DND-41 (cell line): ENCODE measurements around the gene WEE1.

ENCODE experiments used
- ATAC-seq: fragments of 200-7000 bp; cut with Tn5 transposase; 3 replicates; pipeline ENCODE4 v1.9.1; 2021; ENCODE audit warnings: low read depth; ENCODE audit not compliant: insufficient read depth
- DNase-seq: peaks from one replicate; pipeline ENCODE4 v3.0.0-alpha.2; 2020
- H2AFZ ChIP-seq: 2 replicates; pipeline ENCODE4 v1.6.0; 2012; ENCODE audit warnings: low read depth, low read length
- H3K27ac ChIP-seq: 2 replicates; pipeline ENCODE4 v1.5.1; 2012; ENCODE audit warnings: low read length, inconsistent platforms
- H3K27me3 ChIP-seq: fragments of 200-600 bp; sonication (generic); 2 replicates; pipeline ENCODE4 v1.6.0; 2012; ENCODE audit warnings: low read length, mild to moderate bottlenecking, inconsistent platforms; ENCODE audit not compliant: insufficient read depth, poor library complexity
- H3K36me3 ChIP-seq: 2 replicates; pipeline ENCODE4 v1.5.1; 2012; ENCODE audit warnings: low read length, inconsistent platforms; ENCODE audit not compliant: insufficient read depth
- H3K4me1 ChIP-seq: 2 replicates; pipeline ENCODE4 v1.5.1; 2012; ENCODE audit warnings: mild to moderate bottlenecking, low read length; ENCODE audit not compliant: insufficient read depth
- H3K4me2 ChIP-seq: 2 replicates; pipeline ENCODE4 v1.6.0; 2012; ENCODE audit warnings: mild to moderate bottlenecking, moderate library complexity, low read length, inconsistent platforms; ENCODE audit not compliant: insufficient read depth
- H3K4me3 ChIP-seq, 2 experiments: fragments of 200-600 bp in 1 of 2; shearing (Covaris generic) in 1 of 2; 2 replicates each; pipeline ENCODE4 v1.5.1; 2012 to 2016; ENCODE audit warnings: inconsistent platforms in 2 of 2, low read length in 2 of 2, mild to moderate bottlenecking in 2 of 2, low read depth in 1 of 2, moderate library complexity in 1 of 2
- H3K79me2 ChIP-seq: 2 replicates; pipeline ENCODE4 v1.6.0; 2012; ENCODE audit warnings: low read length, inconsistent platforms; ENCODE audit not compliant: insufficient read depth
- H3K9ac ChIP-seq: 2 replicates; pipeline ENCODE4 v1.6.0; 2012; ENCODE audit warnings: low read depth, mild to moderate bottlenecking, inconsistent platforms, low read length, moderate library complexity
- H3K9me3 ChIP-seq: 2 replicates; pipeline ENCODE4 v1.5.1; 2012; ENCODE audit warnings: low read length, moderate library complexity, mild to moderate bottlenecking, inconsistent platforms; ENCODE audit not compliant: insufficient read depth, severe bottlenecking
- H4K20me1 ChIP-seq: 2 replicates; pipeline ENCODE4 v1.6.0; 2012; ENCODE audit warnings: low read length; ENCODE audit not compliant: insufficient read depth
- EZH2 ChIP-seq: IDR thresholded peaks from 3 replicates; pipeline ENCODE4 v1.6.1; 2012; ENCODE audit warnings: borderline replicate concordance, low read depth, mild to moderate bottlenecking, moderate library complexity, low read length, inconsistent platforms; ENCODE audit not compliant: severe bottlenecking
- TF ChIP-seq, protein P1 (sequence below): IDR thresholded peaks from 2 replicates; pipeline ENCODE4 v1.5.1; 2012; ENCODE audit warnings: borderline replicate concordance, low read length, moderate library complexity, mild to moderate bottlenecking; ENCODE audit not compliant: poor library complexity, severe bottlenecking; ENCODE audit errors: extremely low read depth

The WEE1 gene

DNA sequence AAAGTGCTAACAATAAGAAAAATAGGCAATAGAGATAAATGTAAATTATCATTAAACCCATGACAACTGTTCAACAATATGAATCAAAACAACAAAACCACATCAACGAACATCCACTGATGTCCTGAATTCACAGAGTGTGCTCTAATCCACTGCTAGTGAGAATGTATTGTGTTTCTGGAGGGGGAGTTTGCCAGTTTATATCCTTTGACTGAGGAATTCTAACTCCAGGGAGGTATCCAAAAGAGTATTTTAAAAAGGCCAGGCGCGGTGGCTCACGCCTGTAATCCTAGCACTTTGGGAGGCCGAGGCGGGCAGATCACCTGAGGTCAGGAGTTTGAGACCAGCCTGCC lies 1.7 kb upstream of the WEE1 start:
- no peak overlapping the region for H2AFZ ChIP-seq
- peaks cover 22% of the 10 kb centered on the region for H3K4me1 ChIP-seq
- H3K4me3 ChIP-seq, result no peak overlapping the region
- TF ChIP-seq, protein P1, sequence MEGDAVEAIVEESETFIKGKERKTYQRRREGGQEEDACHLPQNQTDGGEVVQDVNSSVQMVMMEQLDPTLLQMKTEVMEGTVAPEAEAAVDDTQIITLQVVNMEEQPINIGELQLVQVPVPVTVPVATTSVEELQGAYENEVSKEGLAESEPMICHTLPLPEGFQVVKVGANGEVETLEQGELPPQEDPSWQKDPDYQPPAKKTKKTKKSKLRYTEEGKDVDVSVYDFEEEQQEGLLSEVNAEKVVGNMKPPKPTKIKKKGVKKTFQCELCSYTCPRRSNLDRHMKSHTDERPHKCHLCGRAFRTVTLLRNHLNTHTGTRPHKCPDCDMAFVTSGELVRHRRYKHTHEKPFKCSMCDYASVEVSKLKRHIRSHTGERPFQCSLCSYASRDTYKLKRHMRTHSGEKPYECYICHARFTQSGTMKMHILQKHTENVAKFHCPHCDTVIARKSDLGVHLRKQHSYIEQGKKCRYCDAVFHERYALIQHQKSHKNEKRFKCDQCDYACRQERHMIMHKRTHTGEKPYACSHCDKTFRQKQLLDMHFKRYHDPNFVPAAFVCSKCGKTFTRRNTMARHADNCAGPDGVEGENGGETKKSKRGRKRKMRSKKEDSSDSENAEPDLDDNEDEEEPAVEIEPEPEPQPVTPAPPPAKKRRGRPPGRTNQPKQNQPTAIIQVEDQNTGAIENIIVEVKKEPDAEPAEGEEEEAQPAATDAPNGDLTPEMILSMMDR, result no peak
- TF ChIP-seq EZH2, result no peak
- H3K9ac ChIP-seq, result no peak overlapping the region
- H3K79me2 ChIP-seq, result peaks cover 33% of the 10 kb centered on the region
- H3K9me3 ChIP-seq, result no peaks in the 10 kb centered on the region
- no peak overlapping the region for H3K27ac ChIP-seq
- DNase-seq (no peak), ATAC-seq (no peak)
- peaks cover 24% of the 10 kb centered on the region for H3K36me3 ChIP-seq
- peaks cover 23% of the 10 kb centered on the region for H4K20me1 ChIP-seq
- H3K4me2 ChIP-seq, result no peak overlapping the region; the same call in 1 of the 2 replicates
- H3K27me3 ChIP-seq, result no peaks in the 10 kb centered on the region

DNA sequence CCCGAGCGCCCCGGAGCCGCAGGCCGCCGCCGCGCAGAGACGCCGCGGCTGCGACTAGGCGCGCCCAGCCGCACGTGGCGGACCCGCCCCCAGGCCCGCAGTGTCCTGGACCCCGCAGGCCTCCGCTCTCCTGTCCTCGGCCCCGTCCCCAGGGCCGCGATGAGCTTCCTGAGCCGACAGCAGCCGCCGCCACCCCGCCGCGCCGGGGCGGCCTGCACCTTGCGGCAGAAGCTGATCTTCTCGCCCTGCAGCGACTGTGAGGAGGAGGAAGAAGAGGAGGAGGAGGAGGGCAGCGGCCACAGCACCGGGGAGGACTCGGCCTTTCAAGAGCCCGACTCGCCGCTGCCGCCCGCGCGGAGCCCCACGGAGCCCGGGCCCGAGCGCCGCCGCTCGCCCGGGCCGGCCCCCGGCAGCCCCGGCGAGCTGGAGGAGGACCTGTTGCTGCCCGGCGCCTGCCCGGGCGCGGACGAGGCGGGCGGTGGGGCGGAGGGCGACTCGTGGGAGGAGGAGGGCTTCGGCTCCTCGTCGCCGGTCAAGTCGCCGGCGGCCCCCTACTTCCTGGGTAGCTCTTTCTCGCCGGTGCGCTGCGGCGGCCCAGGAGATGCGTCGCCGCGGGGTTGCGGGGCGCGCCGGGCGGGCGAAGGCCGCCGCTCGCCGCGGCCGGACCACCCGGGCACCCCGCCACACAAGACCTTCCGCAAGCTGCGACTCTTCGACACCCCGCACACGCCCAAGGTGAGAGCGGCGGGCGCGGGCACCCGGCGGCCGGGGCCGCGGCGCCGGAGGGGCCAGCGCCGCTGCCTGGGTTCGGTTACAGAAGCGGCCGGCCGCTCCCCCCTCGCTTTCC lies 528 bp downstream of the WEE1 start:
- Histone ChIP-seq H3K4me2 (peak overlapping the region; percentile 77), H3K9me3 (no peaks in the 10 kb centered on the region), H3K27ac (peak overlapping the region; percentile 91), H3K27me3 (no peaks in the 10 kb centered on the region), H3K36me3 (peaks cover 45% of the 10 kb centered on the region), H3K4me1 (peaks cover 42% of the 10 kb centered on the region), H3K9ac (peak overlapping the region; percentile 92), H3K79me2 (peaks cover 54% of the 10 kb centered on the region), H4K20me1 (peaks cover 41% of the 10 kb centered on the region), H2AFZ (peak overlapping the region; percentile 62), H3K4me3 (peak overlapping the region; percentile 41 to 88; a peak in 3 of 4 replicates)
- DNase-seq (no peak), ATAC-seq (peak; percentile 1; the same call in 2 of the 3 replicates)
- TF ChIP-seq, protein P1, result no peak
- no peak for TF ChIP-seq EZH2

DNA sequence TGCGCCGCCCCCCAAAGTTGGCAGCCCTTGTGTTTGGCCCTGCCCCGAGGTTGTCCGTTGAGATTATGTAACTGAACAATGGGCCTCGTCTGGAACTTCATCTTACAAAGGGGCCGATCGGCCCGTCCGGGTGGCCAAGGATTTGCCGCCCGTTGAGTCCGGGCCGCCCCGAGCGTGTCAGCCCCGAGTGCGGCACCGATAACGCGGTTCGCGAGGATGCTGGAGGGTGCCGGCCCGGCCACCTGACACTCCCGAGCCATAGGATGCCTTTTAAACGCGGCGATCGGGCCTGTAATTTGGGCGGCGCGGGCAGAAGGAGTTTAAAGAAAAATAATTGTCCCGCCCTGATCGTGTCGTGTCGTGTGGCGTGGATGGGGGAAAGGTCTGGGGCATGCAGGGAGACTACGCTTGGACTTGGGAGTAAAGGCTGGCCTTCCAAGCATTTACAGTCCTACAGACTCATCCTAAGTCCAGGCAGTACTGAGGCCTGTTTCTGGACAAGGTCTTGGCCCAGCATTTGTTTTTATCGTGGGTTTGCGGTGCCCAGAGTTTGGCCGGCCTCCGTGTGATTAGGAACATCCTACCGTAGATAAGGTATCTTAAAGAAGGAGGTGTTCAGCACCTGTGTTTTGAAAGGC lies 1.3 kb downstream of the WEE1 start:
- H3K9me3 ChIP-seq, result no peaks in the 10 kb centered on the region

More for the DNA sequence above, 1.3 kb downstream of the WEE1 start:
- ATAC-seq (no peak), DNase-seq (peak; percentile 22)
- peaks cover 48% of the 10 kb centered on the region for H3K4me1 ChIP-seq
- TF ChIP-seq EZH2, result no peak
- TF ChIP-seq, protein P1, result no peak
- peaks cover 62% of the 10 kb centered on the region for H3K79me2 ChIP-seq
- peak overlapping the region; percentile 91 for H3K27ac ChIP-seq
- H2AFZ ChIP-seq, result 0 out of 2 replicates have a peak overlapping the region, but pooled peaks have one; percentile 22
- peak overlapping the region; percentile 77 for H3K4me2 ChIP-seq
- H3K9ac ChIP-seq, result peak overlapping the region; percentile 92
- peak overlapping the region; percentile 41 to 88 for H3K4me3 ChIP-seq
- no peaks in the 10 kb centered on the region for H3K27me3 ChIP-seq
- H4K20me1 ChIP-seq, result peaks cover 47% of the 10 kb centered on the region
- peaks cover 53% of the 10 kb centered on the region for H3K36me3 ChIP-seq
